ENCODE results near the gene ULK4. TPM values are rescaled to one million over a fixed set of nuclear protein-coding genes. Genes with fewer than 3 reads are reported as not detected.

The ULK4 gene
- total and polyA plus RNA-seq, 9 of the 15 experiments (the other 6 are each of a cell fraction or from before 2014, with no cell fraction given), result 3.0 to 5.9 (median 3.5) TPM

GRCh38 chr3:41769106-41769505 is 192.8 kb downstream of the ULK4 start:
- CTCF ChIA-PET (ENCODE audit: low intra/inter-chr PET ratio), result no interaction called here
- in situ Hi-C loops (cut with MboI) (no loop called here), intact Hi-C loops (cut with micrococcal nuclease) (no loop called here)
- Histone ChIP-seq H4K20me1 (replicated peaks; ENCODE audit: control insufficient read depth, insufficient read depth, low read length) (no peaks in the 10 kb centered on the region), H3K9me3 (replicated peaks; ENCODE audit: control insufficient read depth, insufficient read depth, low read depth, low read length) (no peaks in the 10 kb centered on the region), H3K36me3 (ENCODE audit: control insufficient read depth, insufficient read depth, low read length) (no peaks in the 10 kb centered on the region), H3K27me3 (ENCODE audit: control insufficient read depth in 2 of 2, insufficient read depth in 2 of 2, low read length in 2 of 2) (no peaks in the 10 kb centered on the region; a peak in 1 of 5 replicates), H3K9ac (ENCODE audit: insufficient read depth in 1 of 2, low read depth in 2 of 2, low read length in 2 of 2) (no peak overlapping the region), H3K4me3 (no peak overlapping the region), H3K4me1 (replicated peaks in 1 of 2; ENCODE audit: control insufficient read depth in 2 of 2, insufficient read depth in 2 of 2, low read length in 2 of 2) (no peaks in the 10 kb centered on the region), H3K4me2 (ENCODE audit: insufficient read depth, low read length) (no peak overlapping the region), H3K79me2 (ENCODE audit: control insufficient read depth, insufficient read depth, low read length) (no peaks in the 10 kb centered on the region), H3K27ac (ENCODE audit: extremely low read depth, low read depth, low read length) (no peak overlapping the region), H3K9me1 (ENCODE audit: control insufficient read depth, insufficient read depth, low read length) (no peaks in the 10 kb centered on the region), H2AFZ (ENCODE audit: low read depth, low read length) (no peak overlapping the region)
- FAIRE-seq (no peak), ATAC-seq (no peak), DNase-seq (ENCODE audit: extremely low read depth in 1 of 4, low spot score in 3 of 4) (no peak)
- no TSS peak for BruUV-seq (replicated peaks)
- 0% methylated on average over 2 of the region's 2 CpGs for WGBS (ENCODE audit: insufficient coverage, low coverage, missing lambda C conversion rate)
- TF ChIP-seq TCF7L2 (IDR thresholded peaks at IDR 0.05; ENCODE audit: low read depth, low read length), result no peak
- TF ChIP-seq MTA3 (IDR thresholded peaks at IDR 0.05; ENCODE audit: borderline replicate concordance), result no peak
- no peak for TF ChIP-seq ZFP36 (IDR thresholded peaks at IDR 0.05; ENCODE audit: low read depth, low read length, partially characterized antibody)
- no peak for TF ChIP-seq ZNF408 (CRISPR knock-in tag; IDR thresholded peaks at IDR 0.05; ENCODE audit: low read depth)
- TF ChIP-seq MCM5 (IDR thresholded peaks at IDR 0.05; ENCODE audit: low read depth), result no peak
- POLR2A ChIA-PET, result no interaction called here

GRCh38 chr3:41768363-41768762 is 193.5 kb downstream of the ULK4 start:
- CTCF ChIA-PET (ENCODE audit: low intra/inter-chr PET ratio), result no interaction called here
- H3K27ac ChIP-seq (ENCODE audit: extremely low read depth, low read depth, low read length), result no peak overlapping the region
- intact Hi-C loops (cut with micrococcal nuclease), result no loop called here
- 0% methylated on average over 1 of the region's 1 CpG for WGBS (ENCODE audit: insufficient coverage, low coverage, missing lambda C conversion rate)
- FAIRE-seq (no peak), ATAC-seq (no peak), DNase-seq (ENCODE audit: extremely low read depth in 1 of 4, low spot score in 3 of 4) (no peak)
- H3K9me3 ChIP-seq (replicated peaks; ENCODE audit: control insufficient read depth, insufficient read depth, low read depth, low read length), result no peaks in the 10 kb centered on the region
- no peaks in the 10 kb centered on the region; a peak in 1 of 5 replicates for H3K27me3 ChIP-seq (ENCODE audit: control insufficient read depth in 2 of 2, insufficient read depth in 2 of 2, low read length in 2 of 2)
- no peaks in the 10 kb centered on the region for H3K9me1 ChIP-seq (ENCODE audit: control insufficient read depth, insufficient read depth, low read length)
- H3K79me2 ChIP-seq (ENCODE audit: control insufficient read depth, insufficient read depth, low read length), result no peaks in the 10 kb centered on the region
- H3K36me3 ChIP-seq (ENCODE audit: control insufficient read depth, insufficient read depth, low read length), result no peaks in the 10 kb centered on the region
- H3K4me3 ChIP-seq, result no peak overlapping the region
- H3K9ac ChIP-seq (ENCODE audit: insufficient read depth in 1 of 2, low read depth in 2 of 2, low read length in 2 of 2), result no peak overlapping the region
- H2AFZ ChIP-seq (ENCODE audit: low read depth, low read length), result no peak overlapping the region
- no peaks in the 10 kb centered on the region for H4K20me1 ChIP-seq (replicated peaks; ENCODE audit: control insufficient read depth, insufficient read depth, low read length)
- in situ Hi-C loops (cut with MboI), result no loop called here
- POLR2A ChIA-PET, result no interaction called here
- H3K4me2 ChIP-seq (ENCODE audit: insufficient read depth, low read length), result no peak overlapping the region
- no peaks in the 10 kb centered on the region for H3K4me1 ChIP-seq (replicated peaks in 1 of 2; ENCODE audit: control insufficient read depth in 2 of 2, insufficient read depth in 2 of 2, low read length in 2 of 2)
- BruUV-seq (replicated peaks), result no TSS peak
- TF ChIP-seq NBN (IDR thresholded peaks at IDR 0.05; ENCODE audit: low read depth) (no peak), FOXM1 (IDR thresholded peaks at IDR 0.05; ENCODE audit: low read depth) (no peak), FOXM1 (CRISPR knock-in tag; IDR thresholded peaks at IDR 0.05; ENCODE audit: low read depth) (no peak), PRMT5 (CRISPR knock-in tag; IDR thresholded peaks at IDR 0.05) (no peak), NFRKB (IDR thresholded peaks at IDR 0.05; ENCODE audit: low read depth) (no peak), CUX1 (CRISPR knock-in tag; IDR thresholded peaks at IDR 0.05) (no peak), ID3 (CRISPR knock-in tag; IDR thresholded peaks at IDR 0.05) (no peak), ID3 (tag; IDR thresholded peaks at IDR 0.05) (no peak), EP300 (IDR thresholded peaks at IDR 0.05; ENCODE audit: low read length) (no peak)

Measured in K562 (cell line).